Bronchial epithelial cell (primary cell): ENCODE measurements around the gene NUCKS1. TPM values are rescaled to one million over a fixed set of nuclear protein-coding genes. Genes with fewer than 3 reads are reported as not detected.

Source experiments
- DNase-seq: peaks from one replicate; pipeline ENCODE4 v3.0.0-alpha.2; 2010; ENCODE audit warnings: low read depth
- FAIRE-seq: peaks from 2 replicates; lab custom pipeline; 2011; peaks lifted over from hg19 to GRCh38; lab: Jason Lieb, UNC
- H3K27me3 ChIP-seq: 2 replicates; pipeline ENCODE4 v1.5.1; 2011; ENCODE audit warnings: low read length; ENCODE audit not compliant: control insufficient read depth, insufficient read depth
- H3K36me3 ChIP-seq: 2 replicates; pipeline ENCODE4 v1.5.1; 2011; ENCODE audit warnings: low read length; ENCODE audit not compliant: control insufficient read depth, insufficient read depth
- H3K4me3 ChIP-seq: 2 replicates; pipeline ENCODE4 v1.5.1; 2011; ENCODE audit warnings: mild to moderate bottlenecking, low read depth, low read length, control low read depth
- CTCF ChIP-seq: IDR thresholded peaks from 2 replicates; pipeline ENCODE4 v1.5.1; 2011; ENCODE audit warnings: mild to moderate bottlenecking, moderate library complexity, low read length, control low read depth, inconsistent platforms; ENCODE audit not compliant: insufficient read depth, severe bottlenecking
- total RNA-seq: library from RNA; depleted of rRNA; stranded (reverse); fragments of >200 nt; gene quantifications from 2 replicates; pipeline ENCODE4 v1.2.1, GENCODE V29; 2014

NUCKS1 gene
- total RNA-seq, 1 donor from 2014 or later, result 72.1 TPM

- no peak for TF ChIP-seq CTCF
- Histone ChIP-seq H3K27me3 (no peaks in the 10 kb centered on the region), H3K4me3 (no peak overlapping the region), H3K36me3 (peaks cover 4% of the 10 kb centered on the region)
- peak; percentile 51 for DNase-seq
- no peak for FAIRE-seq
Observed at GRCh38 chr1:205714190-205714905, 35.6 kb downstream of the NUCKS1 start.

- DNase-seq (peak; percentile 71), FAIRE-seq (no peak)
- peak; percentile 72 for TF ChIP-seq CTCF
- Histone ChIP-seq H3K36me3 (peaks cover 8% of the 10 kb centered on the region), H3K27me3 (no peaks in the 10 kb centered on the region), H3K4me3 (no peak overlapping the region)
Observed at GRCh38 chr1:205711105-205712048, 38.6 kb downstream of the NUCKS1 start.

- DNase-seq (no peak), FAIRE-seq (no peak)
- peaks cover 8% of the 10 kb centered on the region for H3K36me3 ChIP-seq
- no peak overlapping the region for H3K4me3 ChIP-seq
- TF ChIP-seq CTCF, result no peak
- H3K27me3 ChIP-seq, result no peaks in the 10 kb centered on the region
Observed at GRCh38 chr1:205710201-205711062, 39.5 kb downstream of the NUCKS1 start.

- Histone ChIP-seq H3K36me3 (peaks cover 8% of the 10 kb centered on the region), H3K27me3 (no peaks in the 10 kb centered on the region), H3K4me3 (no peak overlapping the region)
- no peak for DNase-seq
- TF ChIP-seq CTCF, result no peak
- no peak for FAIRE-seq
Observed at GRCh38 chr1:205709640-205710039, 40.3 kb downstream of the NUCKS1 start.

- no peak for TF ChIP-seq CTCF
- FAIRE-seq (no peak), DNase-seq (no peak)
- Histone ChIP-seq H3K4me3 (no peak overlapping the region), H3K27me3 (no peaks in the 10 kb centered on the region), H3K36me3 (peaks cover 8% of the 10 kb centered on the region)
Observed at GRCh38 chr1:205709059-205709398, 41.0 kb downstream of the NUCKS1 start.
